K562 (cell line): Measurements from ENCODE around the gene MED19. TPM values are rescaled to one million over a fixed set of nuclear protein-coding genes. Genes with fewer than 3 reads are reported as not detected.

ENCODE experiments used
- ATAC-seq: fragments of 200-7000 bp; cut with Tn5 transposase; 3 replicates; pipeline ENCODE4 v1.9.1; 2020; ENCODE audit warnings: moderate library complexity
- BruUV-seq: library from RNA; stranded (reverse); fragments of 400-500 nt; replicated peaks from 2 replicates; lab custom pipeline; 2021; lab: Mats Ljungman, UMichigan
- CTCF ChIA-PET: fragments of 300-600 bp; formaldehyde crosslinking; extraction: SDS; loops from one replicate; lab custom pipeline; 2021; ENCODE audit warnings: low intra/inter-chr PET ratio; lab: Yijun Ruan, JAX
- POLR2A ChIA-PET: fragments of 300-600, 350-650 bp; sonication (Branson Sonifier 250); formaldehyde crosslinking; extraction: SDS; loops from one replicate; lab custom pipeline; 2021; ENCODE audit warnings: antibody characterized with exemption, inconsistent platforms; lab: Yijun Ruan, JAX
- DNase-seq, 4 experiments: peaks; one replicate each; pipeline versions ENCODE4 v3.0.0 to v3.0.0-alpha.2; 2011 to 2018; ENCODE audit warnings: low spot score in 3 of 4, mixed read lengths in 3 of 4; ENCODE audit errors: extremely low read depth in 1 of 4
- FAIRE-seq: peaks from 2 replicates; lab custom pipeline; 2011; peaks lifted over from hg19 to GRCh38; lab: Jason Lieb, UNC
- H2AFZ ChIP-seq: 2 replicates; pipeline ENCODE4 v1.6.0; 2011; ENCODE audit warnings: low read depth, low read length, control low read depth, inconsistent platforms
- H3K27ac ChIP-seq: fragments of 200-600 bp; 3 replicates; pipeline ENCODE4 v1.8.0; 2011; ENCODE audit warnings: low read depth, mild to moderate bottlenecking, control low read depth, inconsistent platforms, low read length, moderate library complexity, mixed read lengths; ENCODE audit errors: extremely low read depth
- H3K27me3 ChIP-seq, 2 experiments: fragments of 300-600 bp in 1 of 2; 2 replicates in 1 of 2; 3 replicates in 1 of 2; pipeline versions ENCODE4 v1.6.0 to v1.8.0; 2011; ENCODE audit warnings: inconsistent platforms in 2 of 2, low read length in 2 of 2, mild to moderate bottlenecking in 1 of 2, mixed read lengths in 1 of 2, moderate library complexity in 1 of 2; ENCODE audit not compliant: control insufficient read depth in 2 of 2, insufficient read depth in 2 of 2
- H3K36me3 ChIP-seq: fragments of 300-600 bp; 3 replicates; pipeline ENCODE4 v1.8.0; 2011; ENCODE audit warnings: mild to moderate bottlenecking, low read length, inconsistent platforms; ENCODE audit not compliant: control insufficient read depth, insufficient read depth
- H3K4me1 ChIP-seq, 2 experiments: fragments of 200-600 bp in 1 of 2; replicated peaks in 1 of 2; 2 replicates in 1 of 2; 3 replicates in 1 of 2; pipeline versions ENCODE4 v1.5.1 to v1.8.0; 2011; ENCODE audit warnings: inconsistent platforms in 2 of 2, low read length in 2 of 2, mild to moderate bottlenecking in 1 of 2, mixed read lengths in 1 of 2, moderate library complexity in 1 of 2; ENCODE audit not compliant: control insufficient read depth in 2 of 2, insufficient read depth in 2 of 2
- H3K4me2 ChIP-seq: 2 replicates; pipeline ENCODE4 v1.6.1; 2011; ENCODE audit warnings: low read length, control low read depth, inconsistent platforms, mixed read lengths; ENCODE audit not compliant: insufficient read depth
- H3K4me3 ChIP-seq: fragments of 200-600 bp; sonication (generic), shearing (Covaris generic); 2 replicates; pipeline ENCODE4 v1.5.1; 2016; ENCODE audit warnings: control low read depth, inconsistent platforms
- H3K79me2 ChIP-seq: fragments of 200-600 bp; 3 replicates; pipeline ENCODE4 v1.8.0; 2011; ENCODE audit warnings: low read length, inconsistent platforms; ENCODE audit not compliant: control insufficient read depth, insufficient read depth
- H3K9ac ChIP-seq, 2 experiments: 2 replicates each; pipeline versions ENCODE4 v1.6.0 to v1.6.1; 2011; ENCODE audit warnings: low read depth in 2 of 2, low read length in 2 of 2, control low read depth in 1 of 2, inconsistent platforms in 1 of 2, mild to moderate bottlenecking in 1 of 2, mixed read lengths in 1 of 2; ENCODE audit not compliant: insufficient read depth in 1 of 2
- H3K9me1 ChIP-seq: one replicate; pipeline ENCODE4 v1.6.0; 2011; ENCODE audit warnings: inconsistent platforms, mild to moderate bottlenecking, low read length, moderate library complexity; ENCODE audit not compliant: control insufficient read depth, insufficient read depth
- H3K9me3 ChIP-seq: replicated peaks from 2 replicates; pipeline ENCODE4 v1.5.1; 2011; ENCODE audit warnings: low read depth, low read length, inconsistent platforms; ENCODE audit not compliant: control insufficient read depth, insufficient read depth
- H4K20me1 ChIP-seq: replicated peaks from 2 replicates; pipeline ENCODE4 v1.6.1; 2011; ENCODE audit warnings: low read length, inconsistent platforms, mixed read lengths; ENCODE audit not compliant: control insufficient read depth, insufficient read depth
- ARID3B ChIP-seq: fragments of 250-450 bp; sonication (Bioruptor Pico); IDR thresholded peaks from 2 replicates; pipeline ENCODE4 v1.4.0; 2020; ENCODE audit warnings: borderline replicate concordance
- CBFB ChIP-seq: sonication (generic); formaldehyde crosslinking; IDR thresholded peaks from 2 replicates; pipeline ENCODE4 v1.4.0; 2020; ENCODE audit warnings: mild to moderate bottlenecking, missing genetic modification reagents
- CREM ChIP-seq: IDR thresholded peaks from 2 replicates; pipeline ENCODE4 v1.6.1; 2014; ENCODE audit warnings: antibody characterized with exemption, low read depth
- MCM7 ChIP-seq, 2 experiments: fragments of 450-650 bp; IDR thresholded peaks; 2 replicates each; pipeline ENCODE4 v1.6.1; 2016 to 2018
- NFIC ChIP-seq: fragments of 450-650 bp; IDR thresholded peaks from 2 replicates; pipeline ENCODE4 v1.6.1; 2017; ENCODE audit warnings: mild to moderate bottlenecking, inconsistent platforms
- SIN3B ChIP-seq: fragments of 450-650 bp; IDR thresholded peaks from 2 replicates; pipeline ENCODE4 v1.6.1; 2017; ENCODE audit warnings: low read depth, mild to moderate bottlenecking, moderate library complexity
- ZFP91 ChIP-seq: sonication (generic); formaldehyde crosslinking; IDR thresholded peaks from 2 replicates; pipeline ENCODE4 v1.8.0; 2022; ENCODE audit warnings: mild to moderate bottlenecking, missing genetic modification reagents
- ZNF318 ChIP-seq, 2 experiments: fragments of 450-650 bp; IDR thresholded peaks; 2 replicates each; pipeline ENCODE4 v1.6.1; 2016; ENCODE audit warnings: mild to moderate bottlenecking in 2 of 2, borderline replicate concordance in 1 of 2, low read depth in 1 of 2, moderate library complexity in 1 of 2
- WGBS: fragments of 100-300 bp; shearing (Covaris generic); methylation state at CpG from one replicate; pipeline ENCODE4 v1.1.6; 2016; ENCODE audit warnings: low coverage, mixed read lengths; ENCODE audit not compliant: insufficient coverage; ENCODE audit errors: missing lambda C conversion rate; 5-methylcytosine and 5-hydroxymethylcytosine counted together
- in situ Hi-C: fragments of 300-500 bp; cut with MboI; formaldehyde crosslinking; loops from 4 replicates; pipeline ENCODE4 v1.15.0; 2018; ENCODE audit warnings: inconsistent platforms, mixed read lengths
- intact Hi-C: fragments of 100-400 bp; cut with micrococcal nuclease; formaldehyde crosslinking; loops from 2 replicates; pipeline ENCODE4 v1.14.2; 2022
- polyA plus RNA-seq, 8 experiments: library from polyadenylated mRNA; depleted of rRNA in 4 of 8; stranded (reverse) in 5 of 8; unstranded in 3 of 8; fragments of >200 nt; fragmentation: Nextera tagmentation in 2 of 8; fragmentation: Illumina TruSeq in 1 of 8; extraction: Ambion mirVana in 2 of 8; extraction: Trizol in 1 of 8; gene quantifications; 2 replicates each; pipeline versions ENCODE4 v1.2.1 to v1.2.3, GENCODE V29; 2011 to 2014; ENCODE audit warnings: inconsistent platforms in 1 of 8, missing spikeins in 1 of 8
- total RNA-seq, 7 experiments: library from RNA; depleted of rRNA in 6 of 7; stranded (reverse); fragments of >200 nt in 6 of 7; fragmentation: Illumina TruSeq in 2 of 7; extraction: Trizol in 2 of 7; gene quantifications; 2 replicates each; pipeline versions ENCODE4 v1.2.1 to v1.2.3, GENCODE V29; 2011 to 2021; ENCODE audit warnings: low replicate concordance in 1 of 7

MED19 gene
- total and polyA plus RNA-seq, 9 of the 15 experiments (the other 6 are each of a cell fraction or from before 2014, with no cell fraction given): 7.3 to 23.5 (median 15.0) TPM

GRCh38 chr11:57712256-57713150 is 488 bp upstream of the MED19 start, which contains the start of gene TMX2:
Gene TMX2 (plus strand): TSS chr11:57712593. CDS start chr11:57712619, 26 bp downstream.
- ChIA-PET CTCF (no interaction called here), POLR2A (interaction anchor here (0.6 to 4.0 kb wide), 14 partner anchors 10 to 372 kb away, joined by 3 to 53 read pairs (median 4); partner anchors contain the start of genes CTNND1 and SELENOH)
- peak within 1 kb of the TSS; percentile 98 for H3K4me2 ChIP-seq
- BruUV-seq: TSS peak; percentile 74
- peaks cover 23% of the 10 kb centered on the region; the same call in 1 of the 3 replicates for H3K36me3 ChIP-seq
- peaks cover 9% of the 10 kb centered on the region in 2 experiments; a peak in 3 of 5 replicates for H3K4me1 ChIP-seq
- no peaks in the 10 kb centered on the region for H3K27me3 ChIP-seq
- WGBS: under 1% methylated on average over 53 of the region's 53 CpGs
- H4K20me1 ChIP-seq: 0 out of 2 replicates have a peak, but pooled peaks cover 4% of the 10 kb centered on the region
- H3K9me3 ChIP-seq: no peaks in the 10 kb centered on the region; the same call in 1 of the 2 replicates
- peak within 1 kb of the TSS; percentile 99 to 100 for H3K9ac ChIP-seq
- DNase-seq: peak; percentile 68 to 97 (median 81)
- H3K9me1 ChIP-seq: no peaks in the 10 kb centered on the region
- peak; percentile 95 for ATAC-seq
- intact Hi-C loops (loop anchor here (1.0 to 2.0 kb wide), 2 partner anchors 45 to 88 kb away; no protein-coding TSS in a partner anchor), in situ Hi-C loops (no loop called here)
- H2AFZ ChIP-seq: peak within 1 kb of the TSS; percentile 91
- FAIRE-seq: peak; percentile 98
- peaks cover 61% of the 10 kb centered on the region for H3K79me2 ChIP-seq
- H3K27ac ChIP-seq: peak within 1 kb of the TSS; percentile 99
- H3K4me3 ChIP-seq: peak within 1 kb of the TSS; percentile 95
- 0 out of 4 replicates have a peak, but pooled peaks of 1 of the 2 experiments have one; percentile 36 for TF ChIP-seq ZNF318 (IDR thresholded peaks at IDR 0.05; ENCODE audit: borderline replicate concordance in 1 of 2, low read depth in 1 of 2)
- TF ChIP-seq NFIC: peak; percentile 48; the same call in 1 of the 2 replicates
- peak; percentile 81; the same call in 1 of the 2 replicates for TF ChIP-seq CBFB (CRISPR knock-in tag)
- peak; percentile 69 for TF ChIP-seq ZFP91 (CRISPR knock-in tag)
- TF ChIP-seq ARID3B (CRISPR knock-in tag): peak; percentile 83; the same call in 1 of the 2 replicates
- TF ChIP-seq MCM7 (IDR thresholded peaks at IDR 0.05): no peak
- peak; percentile 98 for TF ChIP-seq SIN3B
- TF ChIP-seq CREM: peak; percentile 93
